GM19023 (cell line): ENCODE data around the gene TRIM51G.
"Not testable (repeated sequence)": the region's sequence is repeated elsewhere in the genome, so short reads cannot be mapped to it uniquely, and the experiment has no call there.

ENCODE experiments used
- ATAC-seq: cut with Tn5 transposase; IDR thresholded peaks from one replicate; pipeline ENCODE4 v1.9.1; 2021; ENCODE audit warnings: mild to moderate bottlenecking, moderate library complexity; ENCODE audit not compliant: unreplicated experiment

Gene TRIM51G, protein sequence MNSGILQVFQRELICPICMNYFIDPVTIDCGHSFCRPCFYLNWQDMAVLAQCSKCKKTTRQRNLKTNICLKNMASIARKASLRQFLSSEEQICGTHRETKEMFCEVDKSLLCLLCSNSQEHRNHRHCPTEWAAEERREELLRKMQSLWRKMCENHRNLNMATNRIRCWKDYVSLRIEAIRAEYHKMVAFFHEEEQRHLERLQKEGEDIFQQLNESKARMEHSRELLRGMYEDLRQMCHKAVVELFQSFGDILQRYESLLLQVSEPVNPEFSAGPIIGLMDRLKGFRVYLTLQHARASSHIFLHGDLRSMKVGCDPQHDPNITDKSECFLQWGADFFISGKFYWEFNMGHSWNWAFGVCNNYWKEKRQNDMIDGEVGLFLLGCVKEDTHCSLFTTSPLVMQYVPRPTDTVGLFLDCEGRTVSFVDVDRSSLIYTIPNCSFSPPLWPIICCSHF

DNA sequence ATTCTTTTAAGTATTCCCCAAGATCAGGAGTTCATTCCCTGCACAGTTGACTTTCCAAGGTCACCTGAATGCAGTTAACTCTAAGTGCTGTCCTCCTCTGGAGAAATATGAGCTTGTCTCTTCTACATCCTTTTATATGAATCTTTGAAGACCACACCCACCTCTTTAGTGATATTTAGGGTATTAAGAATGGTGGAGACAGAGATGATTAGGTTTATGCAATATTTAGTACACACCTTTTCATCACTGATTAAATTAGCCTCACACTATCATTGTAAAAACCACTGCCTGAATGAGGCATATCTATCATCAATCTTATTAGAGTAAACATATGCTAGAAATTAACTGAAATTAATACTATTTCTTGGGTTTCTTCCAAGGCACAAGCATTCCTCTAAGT, at the start of gene TRIM51G:
TSS of gene TRIM51G (minus strand) at position 101 of the 400 bp plus-strand sequence. CDS start 2,190 bp downstream, outside the sequence.
- ATAC-seq, result not testable (repeated sequence)

DNA sequence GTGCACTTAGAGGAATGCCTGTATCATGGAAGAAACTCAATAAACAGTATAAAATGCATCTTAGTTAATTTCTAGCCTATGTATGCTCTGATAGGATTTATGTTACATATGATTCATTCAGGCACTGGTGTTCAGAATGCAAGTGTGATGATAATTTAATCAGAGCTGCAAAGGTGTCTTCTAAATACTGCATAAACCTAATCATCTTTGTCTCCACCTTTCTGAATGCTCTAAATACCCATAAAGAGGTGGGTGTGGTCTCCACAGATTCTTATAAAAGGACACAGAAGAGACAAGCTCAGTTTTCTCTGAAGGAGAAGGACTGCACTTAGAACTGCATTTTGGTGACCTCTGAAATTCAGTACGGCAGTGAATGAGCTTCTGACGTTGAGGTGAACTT, 44.8 kb upstream of the TRIM51G start, which contains the start of gene TRIM49B:
TSS of gene TRIM49B (plus strand) at position 301 of the 400 bp plus-strand sequence. CDS start 2,777 bp downstream, outside the sequence.
- not testable (repeated sequence) for ATAC-seq

GRCh38 chr11:48968592-48968991, 15.1 kb downstream of the TRIM51G start:
- not testable (repeated sequence) for ATAC-seq

GRCh38 chr11:48955315-48956049, 28.2 kb downstream of the TRIM51G start:
- ATAC-seq, result not testable (repeated sequence)

DNA sequence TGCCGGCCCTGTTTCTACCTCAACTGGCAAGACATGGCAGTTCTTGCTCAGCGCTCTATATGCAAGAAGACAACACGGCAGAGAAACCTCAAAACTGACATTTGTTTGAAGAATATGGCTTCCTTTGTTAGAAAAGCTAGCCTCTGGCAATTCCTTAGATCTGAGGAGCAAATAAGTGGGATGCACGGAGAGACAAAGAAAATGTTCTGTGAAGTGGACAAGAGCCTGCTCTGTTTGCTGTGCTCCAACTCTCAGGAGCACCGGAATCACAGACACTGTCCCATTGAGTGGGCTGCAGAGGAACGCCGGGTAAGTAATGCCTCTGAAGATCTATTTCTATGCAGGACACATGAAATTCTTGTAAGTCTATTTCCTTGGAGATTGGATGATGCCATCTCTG, 37.9 kb downstream of the TRIM51G start:
- not testable (repeated sequence) for ATAC-seq
